GM12801 (cell line): Measurements from ENCODE around the gene DCAF17.

Source experiments
- TF ChIP-seq, protein P1 (sequence below): IDR thresholded peaks from one replicate; pipeline ENCODE4 v1.5.1; 2011; ENCODE audit warnings: control low read depth; ENCODE audit not compliant: insufficient read length; ENCODE audit errors: extremely low read depth

The DCAF17 gene

DNA sequence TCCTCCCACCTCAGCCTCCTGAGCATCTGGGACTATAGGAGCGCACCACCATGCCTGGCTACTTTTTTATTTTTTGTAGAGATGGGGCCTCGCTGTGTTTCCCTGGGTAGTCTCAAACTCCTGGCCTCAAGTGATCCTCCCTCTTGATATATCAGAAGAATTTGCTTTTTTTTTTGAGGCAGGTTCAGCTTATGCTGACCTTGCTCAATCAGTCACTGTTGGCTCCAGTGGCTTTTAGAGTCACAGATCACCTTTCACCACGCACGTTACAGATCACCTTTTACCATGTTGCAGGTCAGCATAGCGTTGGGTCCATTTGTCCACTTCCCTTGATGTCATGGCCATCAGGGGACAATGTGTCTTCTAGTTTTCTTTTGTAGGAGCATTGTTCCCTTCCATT lies 36.1 kb downstream of the DCAF17 start:
- TF ChIP-seq, protein P1, sequence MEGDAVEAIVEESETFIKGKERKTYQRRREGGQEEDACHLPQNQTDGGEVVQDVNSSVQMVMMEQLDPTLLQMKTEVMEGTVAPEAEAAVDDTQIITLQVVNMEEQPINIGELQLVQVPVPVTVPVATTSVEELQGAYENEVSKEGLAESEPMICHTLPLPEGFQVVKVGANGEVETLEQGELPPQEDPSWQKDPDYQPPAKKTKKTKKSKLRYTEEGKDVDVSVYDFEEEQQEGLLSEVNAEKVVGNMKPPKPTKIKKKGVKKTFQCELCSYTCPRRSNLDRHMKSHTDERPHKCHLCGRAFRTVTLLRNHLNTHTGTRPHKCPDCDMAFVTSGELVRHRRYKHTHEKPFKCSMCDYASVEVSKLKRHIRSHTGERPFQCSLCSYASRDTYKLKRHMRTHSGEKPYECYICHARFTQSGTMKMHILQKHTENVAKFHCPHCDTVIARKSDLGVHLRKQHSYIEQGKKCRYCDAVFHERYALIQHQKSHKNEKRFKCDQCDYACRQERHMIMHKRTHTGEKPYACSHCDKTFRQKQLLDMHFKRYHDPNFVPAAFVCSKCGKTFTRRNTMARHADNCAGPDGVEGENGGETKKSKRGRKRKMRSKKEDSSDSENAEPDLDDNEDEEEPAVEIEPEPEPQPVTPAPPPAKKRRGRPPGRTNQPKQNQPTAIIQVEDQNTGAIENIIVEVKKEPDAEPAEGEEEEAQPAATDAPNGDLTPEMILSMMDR = no peak

DNA sequence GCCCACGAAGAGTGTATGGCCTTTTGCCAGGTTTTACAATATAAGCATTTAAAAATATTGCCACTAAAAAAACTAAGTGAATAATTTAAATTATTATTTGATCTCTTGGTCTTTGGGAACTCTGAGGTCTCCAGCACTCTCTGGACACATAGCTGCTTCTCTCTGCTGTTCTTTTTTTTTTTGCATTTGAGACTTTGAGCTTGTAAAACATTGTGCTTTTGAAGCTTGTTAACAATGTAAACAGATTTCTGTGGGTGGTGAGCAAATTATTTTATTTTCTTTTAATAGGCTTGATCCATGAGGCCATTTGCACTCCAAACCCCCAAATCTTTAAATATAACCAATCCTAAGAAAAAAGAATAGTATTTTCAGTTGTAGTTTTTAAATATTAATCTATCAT lies 42.0 kb downstream of the DCAF17 start:
- TF ChIP-seq, protein P1 = no peak

DNA sequence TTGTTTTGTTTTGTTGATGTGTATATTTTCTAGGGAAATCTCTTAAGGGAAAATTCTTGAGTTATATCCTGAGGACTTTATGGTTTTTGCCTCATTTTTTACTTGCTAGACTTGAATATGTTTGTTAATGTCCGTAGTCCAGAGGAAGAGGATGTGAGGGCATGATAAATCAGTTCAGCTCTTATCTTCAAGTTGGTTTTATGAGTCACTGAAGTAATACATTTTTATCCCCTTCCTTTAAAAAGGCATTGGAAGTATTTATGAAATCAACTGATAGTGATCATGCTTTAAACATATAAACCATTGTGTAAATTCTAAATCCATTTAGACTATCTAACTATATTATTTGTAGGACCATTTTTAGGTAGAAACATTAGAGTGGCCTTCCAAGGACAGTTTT lies 44.3 kb downstream of the DCAF17 start:
- TF ChIP-seq, protein P1 = no peak

DNA sequence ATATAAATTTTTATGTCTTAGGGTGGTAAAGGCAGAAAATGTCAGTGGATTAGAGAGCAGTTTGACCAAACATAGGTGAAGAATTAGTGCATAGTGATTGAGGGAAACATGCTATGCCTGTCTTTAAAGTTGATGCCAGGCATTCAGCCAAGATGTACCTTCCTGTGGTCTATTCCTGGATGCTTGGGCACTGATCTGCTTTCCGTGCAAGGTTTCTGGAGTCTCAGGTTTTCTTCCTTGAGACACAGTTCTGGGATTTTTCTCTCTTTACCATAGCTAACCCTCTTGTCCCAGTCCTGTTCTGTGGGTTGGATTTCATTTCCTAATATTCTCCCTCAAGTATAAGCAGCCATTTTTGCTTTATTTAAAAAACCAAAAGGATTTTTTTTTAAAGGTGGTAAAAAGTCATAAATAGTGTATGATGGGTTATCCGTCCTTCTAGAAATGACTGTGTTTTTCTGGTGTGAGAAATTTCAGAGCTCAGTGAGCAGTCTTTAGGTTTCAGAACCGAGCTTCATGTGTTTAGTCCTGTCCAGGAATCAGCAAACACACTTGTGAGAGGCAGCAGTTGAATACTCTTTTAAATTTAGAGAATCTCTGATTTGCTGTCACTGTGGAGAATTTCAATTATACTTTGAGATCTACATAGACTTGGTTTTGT lies 45.3 kb downstream of the DCAF17 start:
- TF ChIP-seq, protein P1 = no peak

DNA sequence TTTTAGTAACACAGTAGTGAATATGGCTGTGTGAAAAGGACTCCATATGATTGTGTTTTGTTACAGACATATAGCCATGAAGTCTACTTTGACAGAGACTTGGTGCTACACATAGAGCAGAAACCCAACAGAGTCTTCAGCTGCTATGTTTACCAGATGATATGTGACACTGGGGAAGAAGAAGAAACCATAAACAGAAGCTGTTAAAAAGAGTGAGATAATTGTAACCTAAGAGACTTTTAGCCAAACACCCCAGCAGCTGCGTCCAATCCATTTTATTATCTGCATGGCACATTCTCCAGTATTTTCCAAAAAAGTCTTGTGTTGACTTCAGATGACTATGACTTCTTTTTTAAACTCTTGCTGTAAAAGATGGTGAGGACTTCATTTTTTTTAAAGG lies 46.9 kb downstream of the DCAF17 start:
- TF ChIP-seq, protein P1 = no peak

DNA sequence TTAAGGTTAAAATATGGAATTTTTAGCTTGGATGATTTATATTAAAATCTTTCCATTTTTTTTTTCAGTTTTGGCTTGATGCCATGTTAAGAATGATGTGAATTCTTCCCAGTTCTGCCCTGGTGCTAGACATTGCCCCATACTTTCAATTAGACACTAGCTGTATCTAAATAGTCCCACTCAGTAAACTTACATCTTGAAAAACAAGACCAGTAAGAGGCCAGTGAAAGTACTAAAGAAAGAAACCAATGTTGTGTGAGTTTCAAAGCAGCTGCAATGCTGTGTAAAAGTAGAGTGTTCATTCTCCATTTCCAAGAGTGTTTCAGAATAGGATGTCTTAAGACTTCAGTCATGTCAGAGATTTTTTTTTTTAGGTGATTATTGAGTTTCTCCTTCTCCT lies 48.3 kb downstream of the DCAF17 start:
- TF ChIP-seq, protein P1 = no peak

DNA sequence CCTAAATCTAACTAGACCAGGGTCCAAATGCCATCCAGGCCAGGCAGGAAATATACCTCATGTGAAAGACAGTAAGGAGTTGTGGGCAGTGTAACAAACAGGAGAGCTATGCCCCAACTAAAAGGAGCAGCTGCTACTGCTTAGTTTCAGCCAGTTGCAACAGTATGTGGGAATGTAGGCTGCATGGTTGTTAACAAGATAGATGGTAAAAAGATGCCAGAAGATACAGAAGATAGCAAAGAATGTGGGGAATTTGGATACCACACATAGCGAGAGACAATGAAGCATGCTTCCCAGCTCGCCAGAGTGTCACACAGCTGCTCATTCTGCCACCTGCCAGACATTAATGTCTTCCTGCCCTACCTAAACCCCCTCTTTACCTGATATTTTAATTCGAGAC lies 48.9 kb downstream of the DCAF17 start:
- TF ChIP-seq, protein P1 = no peak
